Neural progenitor cell (in vitro differentiated cells): ENCODE results near the gene USP15. TPM values are rescaled to one million over a fixed set of nuclear protein-coding genes. Genes with fewer than 3 reads are reported as not detected.

Experiments used
- DNase-seq: peaks from one replicate; pipeline ENCODE4 v3.0.0-alpha.2; 2016; ENCODE audit warnings: low spot score
- H2AFZ ChIP-seq: fragments of 200-600 bp; sonication (generic); replicated peaks from 2 replicates; pipeline ENCODE4 v1.6.1; 2016; ENCODE audit warnings: antibody characterized with exemption
- H3F3A ChIP-seq: fragments of 200-600 bp; sonication (generic); 2 replicates; pipeline ENCODE4 v1.6.1; 2016; ENCODE audit warnings: antibody characterized with exemption, low read depth
- H3K27ac ChIP-seq: fragments of 200-600 bp; sonication (generic); 2 replicates; pipeline ENCODE4 v1.5.1; 2016; ENCODE audit warnings: mild to moderate bottlenecking
- H3K27me3 ChIP-seq: fragments of 200-600 bp; sonication (generic); 2 replicates; pipeline ENCODE4 v1.6.1; 2016; ENCODE audit warnings: mild to moderate bottlenecking, moderate library complexity
- H3K36me3 ChIP-seq: fragments of 200-600 bp; sonication (generic); 2 replicates; pipeline ENCODE4 v1.5.1; 2016
- H3K4me1 ChIP-seq: fragments of 200-600 bp; sonication (generic); 2 replicates; pipeline ENCODE4 v1.6.1; 2016; ENCODE audit warnings: mixed run types
- H3K4me2 ChIP-seq: fragments of 200-600 bp; sonication (generic); 2 replicates; pipeline ENCODE4 v1.6.1; 2016
- H3K4me3 ChIP-seq: fragments of 200-600 bp; sonication (generic); 2 replicates; pipeline ENCODE4 v1.5.1; 2016
- H3K79me2 ChIP-seq: fragments of 200-600 bp; sonication (generic); 2 replicates; pipeline ENCODE4 v1.6.1; 2016; ENCODE audit warnings: low read depth
- H3K9ac ChIP-seq: fragments of 200-600 bp; sonication (generic); 2 replicates; pipeline ENCODE4 v1.6.1; 2016
- H3K9me3 ChIP-seq: fragments of 200-600 bp; sonication (generic); 2 replicates; pipeline ENCODE4 v1.5.1; 2016; ENCODE audit warnings: low read depth
- H4K20me1 ChIP-seq: fragments of 200-600 bp; sonication (generic); 2 replicates; pipeline ENCODE4 v1.6.1; 2016; ENCODE audit warnings: low read depth
- H3K27ac Mint-ChIP-seq: 3 replicates; pipeline ENCODE4 v1.8.0; 2021; ENCODE audit warnings: mixed read lengths
- H3K27me3 Mint-ChIP-seq: 2 replicates; pipeline ENCODE4 v1.8.0; 2022; ENCODE audit warnings: low read depth, mild to moderate bottlenecking, inconsistent platforms, moderate library complexity, mixed read lengths; ENCODE audit not compliant: insufficient read depth
- H3K36me3 Mint-ChIP-seq: 3 replicates; pipeline ENCODE4 v1.8.0; 2021; ENCODE audit warnings: mixed read lengths
- H3K4me1 Mint-ChIP-seq: 3 replicates; pipeline ENCODE4 v1.8.0; 2021; ENCODE audit warnings: mixed read lengths
- H3K4me3 Mint-ChIP-seq: 3 replicates; pipeline ENCODE4 v1.8.0; 2021; ENCODE audit warnings: mild to moderate bottlenecking, moderate library complexity, mixed read lengths
- H3K9me3 Mint-ChIP-seq: 3 replicates; pipeline ENCODE4 v1.8.0; 2020; ENCODE audit warnings: mixed read lengths
- CTCF ChIP-seq: fragments of 200-600 bp; sonication (generic); IDR thresholded peaks from 2 replicates; pipeline ENCODE4 v1.5.1; 2017; ENCODE audit warnings: antibody characterized with exemption, mild to moderate bottlenecking
- EZH2 ChIP-seq: fragments of 200-600 bp; sonication (generic); IDR thresholded peaks from 2 replicates; pipeline ENCODE4 v1.6.1; 2017; ENCODE audit warnings: antibody characterized with exemption, mild to moderate bottlenecking, moderate library complexity
- EZH2phosphoT487 ChIP-seq: fragments of 200-600 bp; sonication (generic); IDR thresholded peaks from 2 replicates; pipeline ENCODE4 v1.6.1; 2017; ENCODE audit warnings: antibody characterized with exemption
- total RNA-seq: library from RNA; depleted of rRNA; stranded (reverse); fragments of >200 nt; gene quantifications from 2 replicates; pipeline ENCODE4 v1.2.3, GENCODE V29; 2015; ENCODE audit warnings: low replicate concordance

The USP15 gene
- total RNA-seq, 1 donor from 2014 or later: 36.0 TPM

GRCh38 chr12:62247281-62248045, 12.7 kb upstream of the USP15 start:
- H3K36me3 ChIP-seq: no peaks in the 10 kb centered on the region
- H3K79me2 ChIP-seq: no peaks in the 10 kb centered on the region
- H3K27me3 ChIP-seq: no peaks in the 10 kb centered on the region
- TF ChIP-seq EZH2phosphoT487 (no peak), CTCF (no peak), EZH2 (no peak)
- H3K9me3 Mint-ChIP-seq: no peaks in the 10 kb centered on the region
- no peak for DNase-seq
- no peak overlapping the region for H3K27ac Mint-ChIP-seq
- H3K4me1 ChIP-seq: peaks cover 5% of the 10 kb centered on the region
- H3K27me3 Mint-ChIP-seq: no peaks in the 10 kb centered on the region
- H3K9ac ChIP-seq: no peak overlapping the region
- no peak overlapping the region for H3K27ac ChIP-seq
- H3F3A ChIP-seq: no peaks in the 10 kb centered on the region
- no peak overlapping the region for H2AFZ ChIP-seq
- no peaks in the 10 kb centered on the region for H4K20me1 ChIP-seq
- H3K4me3 ChIP-seq: no peak overlapping the region
- peaks cover 14% of the 10 kb centered on the region for H3K4me1 Mint-ChIP-seq
- no peaks in the 10 kb centered on the region for H3K9me3 ChIP-seq
- no peak overlapping the region for H3K4me3 Mint-ChIP-seq
- no peaks in the 10 kb centered on the region for H3K36me3 Mint-ChIP-seq
- H3K4me2 ChIP-seq: no peak overlapping the region

- Histone ChIP-seq H3K9me3 (no peaks in the 10 kb centered on the region), H3K4me1 (peaks cover 5% of the 10 kb centered on the region), H3K9ac (no peak overlapping the region), H3K4me2 (no peak overlapping the region), H3K4me3 (no peak overlapping the region), H3K79me2 (no peaks in the 10 kb centered on the region), H4K20me1 (no peaks in the 10 kb centered on the region), H3F3A (no peaks in the 10 kb centered on the region), H3K36me3 (no peaks in the 10 kb centered on the region), H3K27ac (no peak overlapping the region), H3K27me3 (no peaks in the 10 kb centered on the region), H2AFZ (no peak overlapping the region)
- H3K27ac Mint-ChIP-seq: no peak overlapping the region
- no peaks in the 10 kb centered on the region for H3K36me3 Mint-ChIP-seq
- no peak for DNase-seq
- no peaks in the 10 kb centered on the region for H3K27me3 Mint-ChIP-seq
- no peaks in the 10 kb centered on the region for H3K9me3 Mint-ChIP-seq
- no peak overlapping the region for H3K4me3 Mint-ChIP-seq
- TF ChIP-seq CTCF (no peak), EZH2 (no peak), EZH2phosphoT487 (no peak)
- peaks cover 14% of the 10 kb centered on the region for H3K4me1 Mint-ChIP-seq
Measured at GRCh38 chr12:62248873-62249272, 11.3 kb upstream of the USP15 start.

- H3K9me3 Mint-ChIP-seq: no peaks in the 10 kb centered on the region
- H3K9me3 ChIP-seq: no peaks in the 10 kb centered on the region
- no peaks in the 10 kb centered on the region for H3F3A ChIP-seq
- no peak overlapping the region for H3K27ac Mint-ChIP-seq
- no peak for DNase-seq
- no peak overlapping the region for H3K4me3 Mint-ChIP-seq
- H3K27me3 ChIP-seq: no peaks in the 10 kb centered on the region
- no peak overlapping the region for H3K9ac ChIP-seq
- TF ChIP-seq CTCF (no peak), EZH2phosphoT487 (no peak), EZH2 (no peak)
- no peaks in the 10 kb centered on the region for H3K27me3 Mint-ChIP-seq
- H3K4me2 ChIP-seq: no peak overlapping the region
- H3K4me1 ChIP-seq: peaks cover 5% of the 10 kb centered on the region
- no peaks in the 10 kb centered on the region for H3K36me3 Mint-ChIP-seq
- H3K4me1 Mint-ChIP-seq: peaks cover 14% of the 10 kb centered on the region
- H3K79me2 ChIP-seq: no peaks in the 10 kb centered on the region
- H4K20me1 ChIP-seq: no peaks in the 10 kb centered on the region
- no peaks in the 10 kb centered on the region for H3K36me3 ChIP-seq
- no peak overlapping the region for H3K4me3 ChIP-seq
- H2AFZ ChIP-seq: no peak overlapping the region
- no peak overlapping the region for H3K27ac ChIP-seq
Measured at GRCh38 chr12:62249419-62249818, 10.8 kb upstream of the USP15 start.
